Measurements from ENCODE around the gene ERGIC1. TPM values are rescaled to one million over a fixed set of nuclear protein-coding genes. Genes with fewer than 3 reads are reported as not detected.
"Not testable (repeated sequence)": the region's sequence is repeated elsewhere in the genome, so short reads cannot be mapped to it uniquely, and the experiment has no call there.

ERGIC1 gene
- total RNA-seq = 99.1 and 155 TPM in 2 replicates

DNA sequence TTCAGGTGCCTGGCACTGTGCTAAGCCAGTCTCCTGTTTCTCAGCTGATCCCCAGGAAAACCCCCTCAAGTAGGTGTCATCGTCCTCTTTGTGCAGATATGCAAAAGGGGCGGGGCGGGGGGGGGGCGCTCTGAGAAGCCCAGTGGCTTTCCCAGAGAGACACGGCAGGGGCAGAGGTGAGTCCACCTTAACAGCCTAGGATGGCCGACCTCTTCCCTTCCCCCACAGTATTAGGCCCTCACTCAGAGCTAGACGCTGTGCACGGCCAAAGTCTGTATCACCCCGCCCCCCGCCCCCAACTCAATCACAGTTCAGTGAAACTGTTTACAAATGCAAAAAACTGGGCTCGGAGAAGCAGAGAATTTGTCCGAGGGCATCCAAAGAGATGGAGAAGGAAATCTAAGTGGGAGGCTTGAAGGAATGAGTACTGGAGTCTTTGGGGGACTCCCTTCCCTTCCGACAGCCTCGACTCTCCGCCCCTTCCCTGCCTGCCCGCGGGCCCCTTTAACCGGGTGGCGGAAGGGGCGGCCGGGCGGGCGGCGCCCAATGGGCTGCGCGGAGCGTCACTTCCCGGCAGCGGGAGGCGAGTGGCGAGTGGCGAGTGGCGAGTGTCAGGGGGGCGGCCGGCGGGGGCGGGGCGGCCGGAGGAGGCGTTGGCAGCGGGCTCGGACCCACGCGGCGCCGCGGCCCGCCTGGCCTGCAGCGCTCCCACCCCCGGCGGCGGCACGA lies at the start of gene ERGIC1:
Gene ERGIC1, plus strand, starts transcription at position 566 of the 729 bp plus-strand sequence. Its CDS starts 163 bp downstream, at position 729.
- TF ChIP-seq, protein P1, sequence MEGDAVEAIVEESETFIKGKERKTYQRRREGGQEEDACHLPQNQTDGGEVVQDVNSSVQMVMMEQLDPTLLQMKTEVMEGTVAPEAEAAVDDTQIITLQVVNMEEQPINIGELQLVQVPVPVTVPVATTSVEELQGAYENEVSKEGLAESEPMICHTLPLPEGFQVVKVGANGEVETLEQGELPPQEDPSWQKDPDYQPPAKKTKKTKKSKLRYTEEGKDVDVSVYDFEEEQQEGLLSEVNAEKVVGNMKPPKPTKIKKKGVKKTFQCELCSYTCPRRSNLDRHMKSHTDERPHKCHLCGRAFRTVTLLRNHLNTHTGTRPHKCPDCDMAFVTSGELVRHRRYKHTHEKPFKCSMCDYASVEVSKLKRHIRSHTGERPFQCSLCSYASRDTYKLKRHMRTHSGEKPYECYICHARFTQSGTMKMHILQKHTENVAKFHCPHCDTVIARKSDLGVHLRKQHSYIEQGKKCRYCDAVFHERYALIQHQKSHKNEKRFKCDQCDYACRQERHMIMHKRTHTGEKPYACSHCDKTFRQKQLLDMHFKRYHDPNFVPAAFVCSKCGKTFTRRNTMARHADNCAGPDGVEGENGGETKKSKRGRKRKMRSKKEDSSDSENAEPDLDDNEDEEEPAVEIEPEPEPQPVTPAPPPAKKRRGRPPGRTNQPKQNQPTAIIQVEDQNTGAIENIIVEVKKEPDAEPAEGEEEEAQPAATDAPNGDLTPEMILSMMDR (conservative IDR thresholded peaks at IDR 0.05; ENCODE audit: low read depth, low read length) = no peak
- no peak for DNase-seq (ENCODE audit: low read depth)
- peak within 1 kb of the TSS; percentile 84 for H3K4me3 ChIP-seq (ENCODE audit: low read depth, low read length)

DNA sequence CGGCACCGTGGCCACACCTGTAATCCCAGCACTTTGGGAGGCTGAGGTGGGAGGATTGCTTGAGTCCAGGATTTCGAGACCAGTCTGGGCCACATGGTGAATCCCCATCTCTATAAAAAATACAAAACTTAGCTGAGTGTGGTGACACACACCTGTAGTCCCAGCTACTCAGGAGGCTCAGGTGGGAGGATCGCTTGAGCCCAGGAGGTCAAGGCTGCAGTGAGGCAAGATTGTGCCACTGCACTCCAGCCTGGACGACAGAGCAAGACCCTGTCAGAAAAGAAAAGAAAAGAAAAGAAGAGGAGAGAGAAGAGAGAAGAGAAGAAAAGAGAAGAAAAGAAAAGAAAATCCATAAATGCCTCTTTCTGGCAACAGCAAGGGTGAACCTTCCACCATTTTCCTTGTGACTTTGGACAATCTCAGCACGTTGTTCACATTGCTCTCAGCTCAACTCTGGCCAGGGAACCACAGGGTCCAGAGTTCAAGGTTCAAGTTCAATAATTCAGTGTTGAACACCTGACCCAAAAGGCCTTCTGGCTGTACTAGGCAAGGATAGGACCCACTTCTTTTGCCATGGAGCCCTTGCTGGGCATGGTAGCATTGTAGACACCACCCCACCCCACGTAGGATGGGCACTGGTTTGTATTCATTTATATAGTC lies 48.5 kb upstream of the ERGIC1 start:
- TF ChIP-seq, protein P1 (conservative IDR thresholded peaks at IDR 0.05; ENCODE audit: low read depth, low read length) = no peak

GRCh38 chr5:172786736-172787462 lies 47.2 kb upstream of the ERGIC1 start:
- no peak overlapping the region for H3K4me3 ChIP-seq (ENCODE audit: low read depth, low read length)
- DNase-seq (ENCODE audit: low read depth) = no peak
- TF ChIP-seq, protein P1 (conservative IDR thresholded peaks at IDR 0.05; ENCODE audit: low read depth, low read length) = no peak

More for the DNA sequence above, 48.5 kb upstream of the ERGIC1 start:
- H3K4me3 ChIP-seq (ENCODE audit: low read depth, low read length) = no peak overlapping the region
- DNase-seq (ENCODE audit: low read depth) = no peak

GRCh38 chr5:172787538-172787937 lies 46.5 kb upstream of the ERGIC1 start:
- DNase-seq (ENCODE audit: low read depth); H3K4me3 ChIP-seq (ENCODE audit: low read depth, low read length): not testable (repeated sequence)

- H3K4me3 ChIP-seq (ENCODE audit: low read depth, low read length) = no peak overlapping the region
- no peak for DNase-seq (ENCODE audit: low read depth)
- TF ChIP-seq, protein P1 (conservative IDR thresholded peaks at IDR 0.05; ENCODE audit: low read depth, low read length) = no peak
Measured at GRCh38 chr5:172788771-172789686, 45.0 kb upstream of the ERGIC1 start.

DNA sequence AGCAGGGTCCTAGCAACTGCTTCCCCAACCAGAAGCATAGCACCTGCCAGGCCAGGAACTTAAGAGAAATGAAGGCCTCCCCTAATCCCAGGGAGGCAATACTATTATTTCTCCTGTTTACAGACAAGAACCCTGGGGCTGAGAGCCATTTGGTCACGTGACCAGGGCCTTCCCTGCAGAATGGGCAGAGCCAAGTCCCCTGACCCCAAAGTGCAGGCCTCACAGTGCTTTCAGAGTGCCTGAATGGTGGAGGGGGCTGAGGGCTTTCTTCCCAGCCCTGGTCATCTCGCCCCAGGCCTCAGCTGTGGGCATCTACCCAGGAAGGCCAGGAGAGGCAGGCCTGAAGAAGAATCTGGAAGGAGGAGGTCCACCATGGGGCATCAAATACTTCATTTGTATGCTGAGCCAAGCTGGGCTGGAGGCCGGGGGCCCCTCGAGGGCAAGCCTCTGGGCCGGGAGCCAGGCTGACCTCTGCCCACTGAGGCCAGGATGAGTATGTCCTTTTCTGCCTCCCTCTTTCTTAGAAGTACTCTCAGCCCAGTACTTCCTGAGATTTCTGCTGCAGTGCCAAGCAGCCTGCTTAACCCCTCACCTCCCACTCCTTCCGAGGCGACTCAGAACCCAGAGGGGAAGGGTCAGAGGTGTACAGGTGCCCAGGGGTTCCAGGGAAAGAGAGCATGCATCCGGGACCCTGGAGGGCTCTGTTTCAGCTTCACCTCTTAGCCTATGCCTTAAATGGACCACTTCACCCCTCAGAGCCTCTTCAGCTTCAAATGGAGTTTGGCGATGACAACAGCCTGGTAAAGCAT lies 44.2 kb upstream of the ERGIC1 start:
- no peak for DNase-seq (ENCODE audit: low read depth)
- no peak overlapping the region for H3K4me3 ChIP-seq (ENCODE audit: low read depth, low read length)
- TF ChIP-seq, protein P1 (conservative IDR thresholded peaks at IDR 0.05; ENCODE audit: low read depth, low read length) = no peak
